ENCODE measurements around the gene OSBPL7. TPM values are rescaled to one million over a fixed set of nuclear protein-coding genes. Genes with fewer than 3 reads are reported as not detected.

The OSBPL7 gene
- total and polyA plus RNA-seq, 4 experiments from 2014 or later = 1.6 to 50.4 (median 27.2) TPM

Other genes with a start within 250 kb of the OSBPL7 start
- 100 to 1,000 TPM; 258 to 268 TPM for gene KPNB1, start 171.9 kb downstream of the OSBPL7 start, total RNA-seq
- gene KPNB1, start 171.9 kb downstream of the OSBPL7 start, polyA plus RNA-seq = 10 to 100 TPM; 13.4 to 26.9 TPM
- gene TBKBP1, start 127.6 kb downstream of the OSBPL7 start, total RNA-seq = 1 to 10 TPM; 6.7 to 7.4 TPM
- under 1 TPM; 0.49 to 0.68 TPM for gene TBKBP1, start 127.6 kb downstream of the OSBPL7 start, polyA plus RNA-seq
- gene TBX21, start 88.6 kb downstream of the OSBPL7 start, total RNA-seq = 10 to 100 TPM; 15.8 to 17.9 TPM
- 10 to 100 TPM in 1 of 2 donors, 1 to 10 TPM in 1; 6.8 to 11.5 TPM for gene TBX21, start 88.6 kb downstream of the OSBPL7 start, polyA plus RNA-seq
- gene MRPL10, start 9.7 kb upstream of the OSBPL7 start, total RNA-seq = 10 to 100 TPM; 39.6 to 41.4 TPM
- gene MRPL10, start 9.7 kb upstream of the OSBPL7 start, polyA plus RNA-seq = 10 to 100 TPM; 45.9 to 69.6 TPM
- gene LRRC46, start 9.9 kb upstream of the OSBPL7 start, total RNA-seq = under 1 TPM; 0.23 to 0.69 TPM
- not detected for gene LRRC46, start 9.9 kb upstream of the OSBPL7 start, polyA plus RNA-seq
- 10 to 100 TPM; 26.4 to 30.5 TPM for gene SCRN2, start 19.5 kb upstream of the OSBPL7 start, total RNA-seq
- gene SCRN2, start 19.5 kb upstream of the OSBPL7 start, polyA plus RNA-seq = 10 to 100 TPM; 15.7 to 19.5 TPM
- gene SP6, start 29.4 kb upstream of the OSBPL7 start, total RNA-seq = not detected
- gene SP6, start 29.4 kb upstream of the OSBPL7 start, polyA plus RNA-seq = not detected
- 10 to 100 TPM; 39.6 to 39.9 TPM for gene SP2, start 74.4 kb upstream of the OSBPL7 start, total RNA-seq
- 10 to 100 TPM in 1 of 2 donors, 1 to 10 TPM in 1; 3.0 to 17.1 TPM for gene SP2, start 74.4 kb upstream of the OSBPL7 start, polyA plus RNA-seq
- gene PNPO, start 119.8 kb upstream of the OSBPL7 start, total RNA-seq = 10 to 100 TPM; 12.1 TPM
- 10 to 100 TPM; 19.9 to 23.4 TPM for gene PNPO, start 119.8 kb upstream of the OSBPL7 start, polyA plus RNA-seq
- gene PRR15L, start 136.1 kb upstream of the OSBPL7 start, total RNA-seq = not detected
- gene PRR15L, start 136.1 kb upstream of the OSBPL7 start, polyA plus RNA-seq = under 1 TPM in 1 of 2 donors, not detected in 1; 0.11 TPM
- gene CDK5RAP3, start 149.3 kb upstream of the OSBPL7 start, total RNA-seq = 100 to 1,000 TPM; 340 to 343 TPM
- 10 to 100 TPM; 75.1 to 99.2 TPM for gene CDK5RAP3, start 149.3 kb upstream of the OSBPL7 start, polyA plus RNA-seq
- gene COPZ2, start 216.0 kb upstream of the OSBPL7 start, total RNA-seq = 1 to 10 TPM; 1.9 to 2.0 TPM
- gene COPZ2, start 216.0 kb upstream of the OSBPL7 start, polyA plus RNA-seq = 1 to 10 TPM; 1.6 to 1.9 TPM
- 10 to 100 TPM; 53.5 to 62.5 TPM for gene NFE2L1, start 226.6 kb upstream of the OSBPL7 start, total RNA-seq
- gene NFE2L1, start 226.6 kb upstream of the OSBPL7 start, polyA plus RNA-seq = 10 to 100 TPM in 1 of 2 donors, 1 to 10 TPM in 1; 2.9 to 16.2 TPM